ENCODE results near the gene TFPT.

TFPT gene

GRCh38 chr19:54149021-54149812 lies 33.8 kb upstream of the TFPT start:
- no peak for DNase-seq (ENCODE audit: low read depth, low spot score)

GRCh38 chr19:54148158-54148557 lies 32.7 kb upstream of the TFPT start:
- DNase-seq (ENCODE audit: low read depth, low spot score): no peak

GRCh38 chr19:54147676-54148075 lies 32.2 kb upstream of the TFPT start:
- no peak for DNase-seq (ENCODE audit: low read depth, low spot score)

DNA sequence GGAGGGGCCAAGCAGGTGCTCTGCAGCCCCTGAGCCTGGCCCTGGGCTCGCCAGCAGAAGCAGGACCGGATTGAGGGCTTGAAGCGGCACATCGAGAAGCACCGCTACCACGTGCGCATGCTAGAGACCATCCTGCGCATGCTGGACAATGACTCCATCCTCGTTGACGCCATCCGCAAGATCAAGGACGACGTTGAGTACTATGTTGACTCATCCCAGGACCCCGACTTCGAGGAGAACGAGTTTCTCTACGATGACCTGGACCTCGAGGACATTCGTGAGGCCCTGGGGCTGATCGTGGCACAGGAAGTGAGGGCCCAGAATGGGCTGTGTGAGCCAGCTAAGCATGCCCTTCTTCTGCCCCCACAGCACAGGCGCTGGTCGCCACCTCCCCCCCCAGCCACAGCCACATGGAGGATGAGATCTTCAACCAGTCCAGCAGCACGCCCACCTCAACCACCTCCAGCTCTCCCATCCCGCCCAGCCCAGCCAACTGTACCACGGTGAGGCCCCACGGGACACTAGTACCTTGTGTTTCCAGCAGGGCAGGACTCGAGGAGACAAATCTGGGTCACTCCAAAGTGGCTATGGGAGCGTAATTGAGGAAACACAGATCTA lies 30.2 kb upstream of the TFPT start:
- DNase-seq (ENCODE audit: low read depth, low spot score): no peak

DNA sequence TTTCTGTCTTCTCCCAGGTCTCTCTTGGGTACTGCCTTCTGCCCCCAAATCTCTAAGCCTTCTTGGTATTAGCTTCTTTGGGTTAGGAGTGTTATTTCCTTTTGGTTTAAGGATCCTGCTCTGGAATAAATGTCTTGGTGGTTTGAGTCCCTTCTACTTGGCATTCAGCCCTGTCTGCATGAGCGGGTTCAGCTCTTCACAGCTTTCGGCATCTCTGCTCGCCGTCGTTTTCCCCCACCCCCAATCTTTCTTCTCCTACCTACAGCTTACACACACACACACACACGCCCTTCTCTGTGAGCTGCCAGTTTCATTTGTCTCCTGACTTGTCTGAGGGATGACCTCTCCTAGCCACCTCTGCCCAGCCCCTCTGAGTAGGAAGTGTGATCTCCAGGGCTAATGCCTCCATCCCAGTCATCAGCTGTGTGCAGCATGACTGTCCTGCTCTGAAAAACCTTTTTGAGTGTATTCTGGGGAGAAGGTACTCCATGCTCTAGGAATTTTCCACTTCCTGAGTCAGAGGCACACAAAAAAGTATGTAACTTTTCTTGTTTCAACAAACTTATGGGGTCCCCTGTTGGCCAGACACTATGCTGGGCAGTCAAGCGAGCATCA lies 26.8 kb upstream of the TFPT start:
- no peak for DNase-seq (ENCODE audit: low read depth, low spot score)

GRCh38 chr19:54141356-54141755 lies 25.9 kb upstream of the TFPT start:
- no peak for DNase-seq (ENCODE audit: low read depth, low spot score)

DNA sequence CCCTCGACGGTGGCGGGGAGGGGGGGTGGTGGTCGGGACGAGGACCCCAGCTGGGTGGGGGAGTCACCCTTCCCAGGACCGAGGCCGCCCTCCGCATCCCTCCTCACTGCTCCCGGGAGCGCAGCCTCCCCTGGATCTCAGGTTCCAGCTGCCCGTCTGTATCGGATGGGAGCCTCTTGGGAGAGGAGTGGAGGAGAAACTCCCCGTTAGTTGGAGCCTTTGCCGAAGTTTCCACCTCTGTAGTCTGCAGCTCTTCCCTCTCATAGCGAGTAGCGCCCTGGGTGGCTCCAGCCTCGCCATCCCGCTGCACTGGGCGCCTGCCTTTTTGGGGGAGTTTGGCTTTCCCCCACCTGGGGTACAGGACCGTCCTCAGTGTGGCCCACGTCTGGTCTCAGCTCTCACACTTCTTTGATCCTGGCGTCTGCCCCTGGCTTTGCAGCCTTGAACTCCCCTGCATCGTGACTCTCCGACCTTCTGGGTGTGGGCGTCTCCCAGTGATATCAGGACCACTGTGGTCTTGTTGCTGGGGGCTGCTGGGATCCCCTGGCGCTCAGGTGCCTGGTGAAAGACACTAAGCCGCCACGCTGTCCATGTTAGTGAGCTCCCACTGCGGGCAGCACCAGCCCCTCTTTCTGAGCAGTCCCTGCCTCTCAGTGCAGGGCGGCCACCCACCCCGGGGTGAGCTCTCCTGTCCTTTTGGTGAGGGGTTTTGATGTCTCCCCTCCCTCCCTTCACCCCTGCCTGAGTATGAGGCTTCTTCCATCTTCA lies 23.2 kb upstream of the TFPT start:
- DNase-seq (ENCODE audit: low read depth, low spot score): no peak

DNA sequence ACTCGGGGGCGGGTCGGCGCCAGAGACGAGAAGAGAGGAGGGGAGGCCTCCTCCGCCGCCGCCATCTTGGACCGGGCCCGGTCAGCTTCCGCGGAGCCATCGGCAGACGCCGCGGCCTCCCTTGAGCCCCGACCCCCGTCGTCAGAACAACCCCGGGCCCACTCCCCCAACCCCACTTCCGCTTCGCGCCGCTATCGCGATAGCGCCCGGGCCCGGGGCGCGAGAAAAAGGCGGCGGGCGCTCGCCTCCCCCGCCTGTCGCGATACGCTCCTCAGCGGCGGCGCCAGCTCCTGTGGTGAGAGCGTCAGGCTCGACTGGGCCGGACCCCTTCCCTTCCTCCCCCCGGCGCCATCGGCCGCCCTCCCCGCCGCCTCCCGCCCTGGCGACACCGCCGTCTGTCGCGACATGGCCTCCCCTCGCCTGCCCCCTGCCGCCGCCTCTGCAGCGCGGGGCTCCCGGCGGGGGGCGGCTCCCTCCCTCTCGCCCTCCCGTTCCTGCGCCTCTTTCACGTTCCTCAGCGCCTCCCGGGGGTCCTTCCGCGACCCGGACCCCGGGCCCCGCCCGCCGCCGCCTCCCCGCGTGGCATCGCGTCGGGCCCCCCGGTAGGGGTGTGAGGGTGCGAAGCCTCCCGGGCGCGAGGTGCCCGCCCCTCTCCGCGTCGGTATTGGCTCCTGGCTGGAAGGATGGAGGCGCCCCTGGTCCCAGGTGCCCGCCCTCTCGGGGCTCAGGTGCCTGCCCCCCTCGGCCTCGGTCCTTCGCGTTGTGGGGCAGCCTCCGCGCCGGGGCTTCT lies 22.4 kb upstream of the TFPT start, which contains the start of gene CNOT3:
Gene CNOT3, plus strand, starts transcription at position 64 of the 790 bp plus-strand sequence. CDS start 5,217 bp downstream, outside the sequence.
- no peak for DNase-seq (ENCODE audit: low read depth, low spot score)

DNA sequence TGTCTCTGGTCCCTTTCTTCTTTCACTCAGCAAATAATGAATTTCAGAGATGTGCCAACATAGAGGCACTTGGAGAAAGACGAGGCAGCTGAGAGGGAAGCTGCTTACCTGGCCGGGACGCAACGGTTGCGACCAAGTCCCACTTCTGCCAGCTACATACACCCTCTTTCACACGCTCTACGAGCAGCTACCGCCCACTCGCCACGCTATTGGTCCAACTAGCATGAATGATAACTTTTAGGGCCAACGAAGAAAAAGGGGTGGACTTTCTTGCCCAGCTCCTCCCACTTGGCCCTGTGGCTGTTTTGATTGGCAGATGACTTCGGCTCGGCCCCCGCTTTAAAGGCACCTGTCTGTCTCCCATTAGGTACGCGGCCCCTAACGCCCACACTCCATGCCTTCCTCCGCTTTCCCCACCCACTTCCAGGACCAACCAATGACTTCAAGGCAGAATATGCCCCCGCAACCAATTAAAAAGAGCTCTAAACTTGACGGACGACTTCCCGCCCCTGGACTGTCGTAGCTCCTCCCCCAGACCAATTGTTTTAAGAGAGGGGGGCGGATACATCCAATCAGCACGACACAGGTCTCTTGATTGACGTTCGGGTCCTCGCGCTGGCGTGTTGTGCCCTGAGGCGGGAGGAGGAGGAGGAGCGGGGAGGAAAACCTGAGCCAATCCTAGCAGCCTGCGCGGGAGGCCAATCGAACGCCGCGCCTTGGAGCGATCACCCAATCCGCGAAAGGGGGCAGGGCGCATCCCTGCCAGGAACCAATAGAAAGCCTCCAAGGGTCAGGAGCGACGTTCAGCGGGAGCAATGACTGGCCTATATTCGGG lies 21.6 kb upstream of the TFPT start:
- peak; percentile 100 for DNase-seq (ENCODE audit: low read depth, low spot score)

DNA sequence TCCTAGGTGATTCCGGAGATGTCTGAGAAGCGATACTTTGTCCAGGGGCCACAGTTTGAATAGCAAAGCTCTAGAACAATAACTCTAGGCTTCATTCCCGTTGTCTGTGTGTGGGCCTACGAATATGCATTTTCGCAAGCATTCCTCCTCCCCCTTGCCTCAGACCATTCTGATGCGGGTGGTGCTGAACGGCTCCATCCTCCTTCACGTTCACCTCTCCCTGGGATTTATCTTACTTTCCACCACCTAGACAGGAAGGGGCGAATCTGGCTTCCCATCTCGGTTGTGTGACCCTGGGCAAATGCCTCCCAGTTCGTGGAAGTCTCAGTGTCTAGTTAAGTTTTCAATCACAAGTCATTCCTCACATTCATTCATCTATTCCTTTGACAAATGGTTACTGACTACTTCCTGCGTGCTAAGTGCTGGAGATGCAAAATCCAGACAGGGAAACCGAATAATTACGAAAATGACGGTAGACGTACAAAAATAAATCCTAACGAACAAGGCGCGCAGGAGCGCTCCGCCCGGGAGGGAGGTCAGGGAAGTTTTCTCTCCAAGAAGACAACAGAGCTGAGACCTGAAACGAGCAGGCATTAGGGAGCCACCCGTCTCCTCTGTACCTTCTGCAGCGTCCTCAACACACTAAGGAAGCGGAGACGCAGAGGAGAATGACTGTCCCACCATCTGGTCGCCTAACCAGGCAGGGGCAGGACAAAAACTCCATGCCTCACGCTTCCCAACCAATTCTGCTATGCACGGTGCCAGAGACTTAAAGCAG lies 20.8 kb upstream of the TFPT start:
- peak; percentile 34 for DNase-seq (ENCODE audit: low read depth, low spot score)

DNA sequence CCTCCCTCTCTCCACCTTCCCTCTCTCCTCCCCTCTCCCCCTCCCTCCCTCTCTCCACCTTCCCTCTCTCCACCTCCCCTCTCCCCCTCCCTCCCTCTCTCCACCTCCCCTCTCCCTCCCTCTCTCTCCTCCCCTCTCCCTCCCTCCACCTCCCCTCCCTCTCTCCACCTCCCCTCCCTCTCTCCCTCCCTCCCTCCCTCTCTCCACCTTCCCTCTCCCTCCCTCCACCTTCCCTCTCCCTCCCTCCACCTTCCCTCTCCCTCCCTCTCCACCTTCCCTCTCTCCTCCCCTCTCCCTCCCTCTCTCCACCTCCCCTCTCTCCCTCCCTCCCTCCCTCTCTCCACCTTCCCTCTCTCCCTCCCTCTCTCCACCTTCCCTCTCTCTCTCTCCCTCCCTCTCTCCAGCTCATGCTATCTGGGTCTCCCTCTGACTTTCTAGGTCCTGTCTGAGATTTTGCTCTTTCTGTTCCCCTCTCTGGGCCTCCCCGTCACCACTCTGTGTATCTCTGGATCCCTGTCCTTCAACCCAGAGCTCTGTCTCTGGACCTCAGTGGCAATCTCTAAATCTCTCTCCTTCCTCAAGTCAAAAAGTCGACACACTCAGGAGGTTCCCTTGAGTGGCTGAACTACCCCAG lies 18.6 kb upstream of the TFPT start:
- DNase-seq (ENCODE audit: low read depth, low spot score): no peak

DNA sequence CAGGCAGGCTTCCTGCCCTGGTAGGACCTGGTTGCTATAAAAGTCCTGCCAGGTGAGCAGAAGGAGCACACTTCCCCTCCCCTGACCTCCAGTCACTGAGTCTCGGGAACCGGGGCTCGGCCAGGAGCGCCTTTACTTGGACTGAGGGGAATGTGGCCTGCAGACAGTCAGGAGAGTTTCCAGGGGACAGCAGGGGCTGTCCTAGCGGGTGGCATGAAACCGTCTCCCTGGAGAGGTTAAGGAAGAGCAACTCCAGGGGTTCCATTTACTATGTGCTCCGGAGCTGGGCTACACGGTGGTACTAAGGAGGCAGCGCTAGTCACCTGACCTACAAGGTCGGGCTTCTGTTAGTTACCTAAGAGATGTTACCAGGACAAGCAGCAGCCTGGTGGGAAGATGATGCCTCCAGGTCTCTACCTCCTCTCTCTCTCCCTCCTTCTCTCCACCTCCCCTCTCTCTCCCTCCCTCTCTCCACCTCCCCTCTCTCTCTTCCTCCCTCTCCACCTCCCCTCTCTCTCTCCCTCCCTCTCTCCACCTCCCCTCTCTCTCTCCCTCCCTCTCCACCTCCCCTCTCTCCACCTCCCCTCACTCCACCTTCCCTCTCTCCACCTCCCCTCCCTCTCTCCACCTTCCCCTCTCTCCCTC lies 18.0 kb upstream of the TFPT start:
- DNase-seq (ENCODE audit: low read depth, low spot score): no peak

DNA sequence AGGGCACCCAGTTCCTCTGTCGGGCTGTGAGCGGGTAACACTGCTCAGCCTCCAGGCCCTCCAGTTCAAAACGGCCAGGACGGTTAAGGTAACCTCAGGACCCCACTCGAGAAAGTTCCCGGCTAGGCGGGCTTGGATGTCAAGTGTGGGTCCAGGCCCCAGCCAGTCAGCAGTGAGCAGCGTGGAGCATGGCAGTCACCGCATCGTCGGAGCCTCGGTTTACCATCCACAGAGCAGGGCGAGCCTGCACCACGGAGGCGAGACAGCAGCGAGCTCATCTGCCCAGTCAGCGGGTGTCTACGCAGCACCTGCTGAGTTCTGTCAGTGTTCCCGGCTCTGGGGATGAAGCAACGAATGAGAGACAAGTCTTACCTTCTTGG lies 14.2 kb upstream of the TFPT start:
- DNase-seq (ENCODE audit: low read depth, low spot score): no peak

GRCh38 chr19:54128796-54129616 lies 13.5 kb upstream of the TFPT start:
- no peak for DNase-seq (ENCODE audit: low read depth, low spot score)

DNA sequence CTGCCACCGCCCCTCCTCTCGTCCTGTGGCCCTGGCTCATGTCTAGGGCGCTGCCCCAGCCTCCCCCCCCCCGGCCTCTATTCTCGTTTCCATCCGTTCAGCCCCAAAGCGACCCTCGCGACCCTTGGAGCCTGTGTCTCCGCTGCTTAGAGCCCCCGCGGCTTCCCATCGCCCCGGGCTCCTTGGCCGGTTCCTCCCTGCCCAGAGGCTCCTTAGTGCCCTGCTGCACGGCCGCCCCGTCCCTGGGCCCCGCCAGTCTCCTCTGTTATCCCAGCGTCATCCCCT lies 12.9 kb upstream of the TFPT start:
- no peak for DNase-seq (ENCODE audit: low read depth, low spot score)

DNA sequence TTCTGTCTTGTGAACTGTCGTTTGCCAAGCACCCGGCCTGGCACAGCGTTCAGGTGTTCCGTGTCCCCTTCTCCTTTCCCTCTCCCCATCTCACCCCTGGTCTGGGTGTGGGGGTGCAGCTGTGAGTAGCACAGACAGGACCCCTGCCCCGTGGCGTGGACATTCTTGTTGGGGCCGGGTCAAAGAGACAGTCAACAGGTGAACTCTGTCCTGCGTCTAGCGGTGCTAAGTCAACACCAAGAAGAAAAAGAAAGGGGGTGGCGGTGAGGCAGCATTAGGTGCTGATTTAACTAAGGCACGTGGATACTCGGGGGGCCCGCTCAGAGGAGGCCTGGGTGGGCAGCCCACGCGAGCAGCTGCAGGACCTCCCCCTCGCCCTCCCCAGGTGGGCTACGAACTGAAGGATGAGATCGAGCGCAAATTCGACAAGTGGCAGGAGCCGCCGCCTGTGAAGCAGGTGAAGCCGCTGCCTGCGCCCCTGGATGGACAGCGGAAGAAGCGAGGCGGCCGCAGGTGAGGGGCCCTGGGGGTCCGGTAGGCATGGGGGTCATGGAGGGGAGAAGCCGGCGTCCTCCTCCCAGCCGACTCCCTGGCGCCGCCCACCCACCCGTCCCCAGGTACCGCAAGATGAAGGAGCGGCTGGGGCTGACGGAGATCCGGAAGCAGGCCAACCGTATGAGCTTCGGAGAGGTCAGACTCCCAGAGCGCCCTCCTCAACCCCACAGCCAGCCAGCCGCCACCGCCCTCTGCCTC lies 12.4 kb upstream of the TFPT start:
- no peak for DNase-seq (ENCODE audit: low read depth, low spot score)

DNA sequence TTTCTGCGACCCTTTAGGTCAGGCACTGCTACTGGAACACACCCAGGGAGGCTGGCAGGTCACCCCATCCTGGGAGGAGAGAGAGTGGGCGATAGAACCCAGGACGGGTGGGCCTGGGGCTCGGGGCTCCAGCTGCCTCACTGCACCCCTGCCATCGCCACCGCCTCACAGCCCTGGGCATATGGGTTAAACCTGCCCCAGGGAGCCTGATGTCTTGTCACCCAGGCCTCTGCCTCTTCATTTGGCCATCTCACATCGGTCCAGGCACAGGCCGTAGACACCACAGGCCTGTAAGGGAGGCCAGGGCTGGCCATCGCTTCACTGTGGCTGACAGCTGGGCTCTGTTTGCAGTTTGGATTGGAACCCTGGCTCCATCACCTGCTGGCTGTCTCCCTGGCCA lies 10.3 kb upstream of the TFPT start:
- no peak for DNase-seq (ENCODE audit: low read depth, low spot score)

All from ELF-1 (cell line).